Prostate gland (tissue), 2 donors: Measurements from ENCODE around the gene PIGC. TPM values are rescaled to one million over a fixed set of nuclear protein-coding genes. Genes with fewer than 3 reads are reported as not detected.

Source experiments
- DNase-seq: peaks from one replicate; pipeline ENCODE4 v3.0.0-alpha.2; 2019; ENCODE audit warnings: low spot score
- H3K27ac ChIP-seq, 2 donors: fragments of 200-600 bp; sonication (generic); 2 replicates each; pipeline ENCODE4 v1.5.1; 2017 to 2019
- H3K27me3 ChIP-seq: fragments of 200-600 bp; sonication (generic); replicated peaks from 2 replicates; pipeline ENCODE4 v1.5.1; 2019; ENCODE audit not compliant: insufficient read depth
- H3K36me3 ChIP-seq, 2 donors: fragments of 200-600 bp; sonication (generic); 1 replicate in 1 of 2; 2 replicates in 1 of 2; pipeline versions ENCODE4 v1.5.1 to v1.8.1; 2017 to 2019
- H3K4me1 ChIP-seq: fragments of 200-600 bp; sonication (generic); replicated peaks from 2 replicates; pipeline ENCODE4 v1.5.1; 2019
- H3K4me3 ChIP-seq, 2 donors: fragments of 200-600 bp; sonication (generic); 2 replicates each; pipeline ENCODE4 v1.5.1; 2017 to 2019
- H3K9me3 ChIP-seq: fragments of 200-600 bp; sonication (generic); 2 replicates; pipeline ENCODE4 v1.5.1; 2017
- CTCF ChIP-seq, 4 experiments: fragments of 200-600 bp in 2 of 4; fragments of 450-650 bp in 2 of 4; sonication (generic) in 2 of 4; IDR thresholded peaks; 1 replicate in 3 of 4; 2 replicates in 1 of 4; pipeline ENCODE4 v1.5.1; 2016 to 2019; ENCODE audit warnings: antibody characterized with exemption in 4 of 4, mild to moderate bottlenecking in 2 of 4, moderate library complexity in 2 of 4
- POLR2A ChIP-seq: fragments of 450-650 bp; IDR thresholded peaks from one replicate; pipeline ENCODE4 v1.6.1; 2016; ENCODE audit warnings: antibody characterized with exemption, mild to moderate bottlenecking
- POLR2AphosphoS5 ChIP-seq: sonication (generic); formaldehyde crosslinking; IDR thresholded peaks from one replicate; pipeline ENCODE4 v1.6.1; 2017; ENCODE audit warnings: antibody characterized with exemption
- WGBS: methylation state at CpG from one replicate; pipeline ENCODE4 v1.1.5; 2018; 5-methylcytosine and 5-hydroxymethylcytosine counted together
- intact Hi-C: fragments of 100-400 bp; cut with DNase I; formaldehyde crosslinking; loops from one replicate; pipeline ENCODE4 v1.14.2; 2022
- total RNA-seq, 2 donors: library from RNA; depleted of rRNA; stranded (reverse); fragments of >200 nt; gene quantifications; one replicate each; pipeline ENCODE4 v1.1.0, GENCODE V29; 2016

Gene PIGC
- total RNA-seq, 2 donors from 2014 or later, result 24.1 to 34.1 TPM

- 71% methylated on average over 3 of the region's 3 CpGs for WGBS
These were observed 36.6 kb upstream of the PIGC start for GRCh38 chr1:172480431-172480830.

DNA sequence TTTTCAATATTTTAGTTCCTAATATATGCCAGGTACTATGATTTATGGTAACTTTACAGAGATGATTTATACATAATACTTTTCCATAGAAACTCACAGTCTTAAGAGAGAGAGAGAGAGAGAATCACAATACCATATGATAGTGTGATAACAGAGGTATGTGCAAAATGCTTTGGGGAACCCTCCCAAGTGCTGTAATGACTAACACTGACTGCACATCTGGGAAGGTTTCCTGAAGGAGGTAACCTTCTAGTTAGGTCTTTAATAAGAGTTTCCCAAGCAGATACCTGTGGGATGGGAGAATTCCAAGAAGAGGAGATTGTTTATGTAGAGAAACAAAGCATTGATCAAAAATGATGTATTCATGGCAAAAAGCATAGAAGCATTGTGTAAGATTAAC, 34.6 kb upstream of the PIGC start:
- TF ChIP-seq CTCF (IDR thresholded peaks at IDR 0.05) (no peak), POLR2AphosphoS5 (no peak), POLR2A (no peak)
- H3K4me1 ChIP-seq, result no peaks in the 10 kb centered on the region
- no peaks in the 10 kb centered on the region for H3K36me3 ChIP-seq
- intact Hi-C loops, result no loop called here
- H3K27me3 ChIP-seq, result no peaks in the 10 kb centered on the region
- H3K4me3 ChIP-seq, result no peak overlapping the region
- no peak for DNase-seq
- no peaks in the 10 kb centered on the region for H3K9me3 ChIP-seq
- no peak overlapping the region for H3K27ac ChIP-seq

More at GRCh38 chr1:172480431-172480830, 36.6 kb upstream of the PIGC start:
- H3K4me1 ChIP-seq, result no peaks in the 10 kb centered on the region
- intact Hi-C loops, result no loop called here
- H3K4me3 ChIP-seq, result no peak overlapping the region
- no peak for TF ChIP-seq CTCF (IDR thresholded peaks at IDR 0.05)
- no peak for TF ChIP-seq POLR2AphosphoS5
- TF ChIP-seq POLR2A, result no peak
- no peak for DNase-seq
- H3K27ac ChIP-seq, result no peak overlapping the region
- no peaks in the 10 kb centered on the region for H3K9me3 ChIP-seq
- no peaks in the 10 kb centered on the region for H3K36me3 ChIP-seq
- no peaks in the 10 kb centered on the region for H3K27me3 ChIP-seq

DNA sequence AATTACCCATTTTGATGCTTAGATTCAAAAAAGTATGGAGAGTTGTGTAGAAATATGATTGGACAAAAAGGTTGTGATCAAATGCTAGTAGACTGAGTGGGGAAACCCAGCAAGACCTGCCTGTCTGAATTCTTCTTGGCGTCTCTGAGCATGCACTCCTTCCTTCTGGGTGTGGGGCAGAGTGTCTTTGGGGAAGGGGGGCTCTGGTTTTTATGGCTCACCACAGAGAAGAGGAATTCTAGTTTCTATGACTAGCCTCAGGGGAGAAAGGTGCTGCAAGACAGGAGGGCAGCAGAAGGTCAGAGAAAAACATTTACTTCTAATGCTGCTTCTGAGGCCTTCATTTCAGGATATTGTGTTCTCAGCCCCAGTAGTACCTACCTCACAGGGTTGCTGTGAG, 33.9 kb upstream of the PIGC start:
- Histone ChIP-seq H3K4me1 (no peaks in the 10 kb centered on the region), H3K9me3 (no peaks in the 10 kb centered on the region), H3K27me3 (no peaks in the 10 kb centered on the region), H3K4me3 (no peak overlapping the region), H3K27ac (no peak overlapping the region), H3K36me3 (no peaks in the 10 kb centered on the region)
- DNase-seq, result no peak
- WGBS, result 73% methylated on average over 1 of the region's 1 CpG
- intact Hi-C loops, result no loop called here
- TF ChIP-seq POLR2AphosphoS5 (no peak), CTCF (IDR thresholded peaks at IDR 0.05) (no peak), POLR2A (no peak)

DNA sequence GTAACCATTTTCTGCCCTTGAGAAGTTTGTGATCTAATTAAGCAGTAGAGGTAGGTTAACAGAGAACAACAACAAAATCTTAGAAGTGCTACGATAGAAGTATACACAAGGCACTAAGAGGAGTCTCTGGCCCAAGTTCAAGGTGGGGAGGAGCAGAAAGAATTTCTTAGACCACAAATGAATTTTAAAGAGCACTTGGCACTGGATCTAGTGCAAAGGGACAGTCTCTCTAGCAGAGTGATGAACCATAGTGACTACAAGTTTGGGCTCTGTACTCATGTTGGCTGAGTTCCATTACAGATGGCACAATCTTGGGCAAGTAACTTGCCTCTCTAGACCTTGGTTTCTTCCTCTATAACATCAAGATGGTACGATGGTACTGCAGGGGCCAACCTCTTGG, 33.3 kb upstream of the PIGC start:
- no peaks in the 10 kb centered on the region for H3K36me3 ChIP-seq
- TF ChIP-seq CTCF (IDR thresholded peaks at IDR 0.05) (no peak), POLR2A (no peak), POLR2AphosphoS5 (no peak)
- H3K27me3 ChIP-seq, result no peaks in the 10 kb centered on the region
- WGBS, result 77% methylated on average over 2 of the region's 2 CpGs
- intact Hi-C loops, result no loop called here
- no peak overlapping the region for H3K27ac ChIP-seq
- DNase-seq, result no peak
- no peaks in the 10 kb centered on the region for H3K4me1 ChIP-seq
- no peaks in the 10 kb centered on the region for H3K9me3 ChIP-seq
- H3K4me3 ChIP-seq, result no peak overlapping the region

- Histone ChIP-seq H3K4me3 (no peak overlapping the region), H3K27me3 (no peaks in the 10 kb centered on the region), H3K36me3 (no peaks in the 10 kb centered on the region), H3K4me1 (no peaks in the 10 kb centered on the region), H3K9me3 (no peaks in the 10 kb centered on the region), H3K27ac (no peak overlapping the region)
- TF ChIP-seq CTCF (IDR thresholded peaks at IDR 0.05) (no peak), POLR2A (no peak), POLR2AphosphoS5 (peak; percentile 60)
- intact Hi-C loops, result no loop called here
- peak; percentile 33 for DNase-seq
- WGBS, result 73% methylated on average over 4 of the region's 4 CpGs
These were observed 32.4 kb upstream of the PIGC start for GRCh38 chr1:172476218-172476811.
